Fibroblast of mammary gland (primary cell): ENCODE data around the gene LIX1.

Source experiments
- DNase-seq: peaks from one replicate; pipeline ENCODE4 v3.0.0-alpha.2; 2010; ENCODE audit warnings: low read depth
- H3K4me3 ChIP-seq: 2 replicates; pipeline ENCODE4 v1.5.1; 2011; ENCODE audit warnings: low read depth, mild to moderate bottlenecking, low read length, moderate library complexity; ENCODE audit not compliant: control insufficient read depth
- CTCF ChIP-seq: conservative IDR thresholded peaks from 2 replicates; pipeline ENCODE4 v1.5.1; 2011; ENCODE audit warnings: low read depth, low read length, inconsistent platforms; ENCODE audit not compliant: control insufficient read depth, insufficient read depth

The LIX1 gene

GRCh38 chr5:97163790-97164285 is 21.4 kb upstream of the LIX1 start:
- no peak for DNase-seq
- TF ChIP-seq CTCF: no peak
- no peak overlapping the region for H3K4me3 ChIP-seq

- peak; percentile 44 for DNase-seq
- no peak overlapping the region for H3K4me3 ChIP-seq
- TF ChIP-seq CTCF: peak; percentile 53
These were observed 21.0 kb upstream of the LIX1 start for GRCh38 chr5:97163360-97163764.

GRCh38 chr5:97162045-97162444 is 19.6 kb upstream of the LIX1 start:
- no peak overlapping the region for H3K4me3 ChIP-seq
- DNase-seq: peak; percentile 85
- peak; percentile 94 for TF ChIP-seq CTCF

- DNase-seq: no peak
These were observed 15.3 kb upstream of the LIX1 start for GRCh38 chr5:97157689-97158088.

GRCh38 chr5:97151370-97151769 is 9.0 kb upstream of the LIX1 start:
- no peak for TF ChIP-seq CTCF
- H3K4me3 ChIP-seq: no peak overlapping the region
- no peak for DNase-seq

More at GRCh38 chr5:97157689-97158088, 15.3 kb upstream of the LIX1 start:
- H3K4me3 ChIP-seq: no peak overlapping the region
- no peak for TF ChIP-seq CTCF

- TF ChIP-seq CTCF: no peak
- no peak for DNase-seq
- H3K4me3 ChIP-seq: no peak overlapping the region
These were observed 8.0 kb upstream of the LIX1 start for GRCh38 chr5:97150401-97150800.

GRCh38 chr5:97149709-97150108 is 7.3 kb upstream of the LIX1 start:
- H3K4me3 ChIP-seq: no peak overlapping the region
- TF ChIP-seq CTCF: no peak
- DNase-seq: no peak
